ENCODE results near the gene FOXC1.

Gene FOXC1

GRCh38 chr6:1609648-1610496 lies at the start of gene FOXC1:
Gene FOXC1, plus strand, starts transcription at chr6:1609915. Its CDS starts 531 bp downstream, at chr6:1610446.
- DNase-seq: no peak

GRCh38 chr6:1560281-1561058 lies 49.2 kb upstream of the FOXC1 start:
- no peak for DNase-seq

- no peak for DNase-seq
Measured at GRCh38 chr6:1561355-1561754, 48.4 kb upstream of the FOXC1 start.

- DNase-seq: no peak
Measured at GRCh38 chr6:1562171-1562955, 47.4 kb upstream of the FOXC1 start.

- DNase-seq: no peak
Measured at GRCh38 chr6:1569377-1569776, 40.3 kb upstream of the FOXC1 start.

GRCh38 chr6:1570848-1571247 lies 38.9 kb upstream of the FOXC1 start:
- DNase-seq: no peak

GRCh38 chr6:1572892-1573291 lies 36.8 kb upstream of the FOXC1 start:
- no peak for DNase-seq

GRCh38 chr6:1574083-1574761 lies 35.5 kb upstream of the FOXC1 start:
- no peak for DNase-seq

- no peak for DNase-seq
Measured at GRCh38 chr6:1574890-1575209, 34.9 kb upstream of the FOXC1 start.

GRCh38 chr6:1575210-1576041 lies 34.3 kb upstream of the FOXC1 start:
- no peak for DNase-seq

GRCh38 chr6:1576166-1576565 lies 33.5 kb upstream of the FOXC1 start:
- DNase-seq: no peak

GRCh38 chr6:1576711-1577110 lies 33.0 kb upstream of the FOXC1 start:
- no peak for DNase-seq

GRCh38 chr6:1577146-1577680 lies 32.5 kb upstream of the FOXC1 start:
- no peak for DNase-seq

- DNase-seq: no peak
Measured at GRCh38 chr6:1577896-1578745, 31.6 kb upstream of the FOXC1 start.

- no peak for DNase-seq
Measured at GRCh38 chr6:1579096-1579495, 30.6 kb upstream of the FOXC1 start.

- DNase-seq: no peak
Measured at GRCh38 chr6:1580109-1580508, 29.6 kb upstream of the FOXC1 start.

GRCh38 chr6:1580585-1580984 lies 29.1 kb upstream of the FOXC1 start:
- no peak for DNase-seq

- no peak for DNase-seq
Measured at GRCh38 chr6:1581120-1581991, 28.4 kb upstream of the FOXC1 start.

- no peak for DNase-seq
Measured at GRCh38 chr6:1584146-1584545, 25.6 kb upstream of the FOXC1 start.

Data from stimulated activated naive CD4-positive, alpha-beta T cell treated with Interleukin-2 at 50 U/mL for 16 hours (primary cell).